HL-60 (cell line): Measurements from ENCODE around the gene ISG15.

Source experiments
- CTCF ChIP-seq: IDR thresholded peaks from one replicate; pipeline ENCODE4 v1.5.1; 2011; ENCODE audit warnings: low read length, control low read depth, inconsistent platforms; ENCODE audit not compliant: insufficient read depth
- POLR2AphosphoS5 ChIP-seq: IDR thresholded peaks from 2 replicates; pipeline ENCODE4 v1.6.1; 2012; ENCODE audit warnings: low read depth

DNA sequence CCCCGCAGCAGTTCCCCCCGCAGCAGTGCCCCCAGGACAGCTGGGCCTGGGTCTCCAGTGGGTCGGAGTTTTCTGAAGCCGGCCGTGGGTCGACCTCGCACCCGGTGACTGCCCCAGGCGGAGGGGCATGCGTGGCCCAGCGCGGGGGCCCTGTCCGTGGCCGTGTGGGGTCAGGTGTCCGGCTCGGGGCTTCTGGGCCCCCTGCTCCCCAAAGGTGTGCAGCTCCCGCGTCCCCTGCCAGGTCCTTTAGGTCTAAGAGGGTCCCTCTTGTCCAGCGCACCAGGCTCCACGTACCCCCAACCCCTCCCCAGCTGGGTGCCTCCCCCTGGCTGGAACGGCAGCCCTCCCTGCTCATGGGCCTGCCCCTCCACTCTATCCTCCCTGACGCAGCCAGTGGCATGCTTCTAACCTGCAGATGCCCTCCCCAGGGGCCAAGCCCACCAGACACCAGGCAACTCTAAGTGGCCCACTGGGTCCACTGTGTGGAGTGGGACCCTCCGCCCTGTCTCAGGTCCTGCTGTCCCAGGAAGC lies 7.5 kb upstream of the ISG15 start:
- TF ChIP-seq CTCF (no peak), POLR2AphosphoS5 (no peak)
